ENCODE results near the gene WDR27. TPM values are rescaled to one million over a fixed set of nuclear protein-coding genes. Genes with fewer than 3 reads are reported as not detected.

Gene WDR27
- polyA plus RNA-seq, 3 donors from 2014 or later, result 1.7 to 5.1 (median 4.0) TPM

DNA sequence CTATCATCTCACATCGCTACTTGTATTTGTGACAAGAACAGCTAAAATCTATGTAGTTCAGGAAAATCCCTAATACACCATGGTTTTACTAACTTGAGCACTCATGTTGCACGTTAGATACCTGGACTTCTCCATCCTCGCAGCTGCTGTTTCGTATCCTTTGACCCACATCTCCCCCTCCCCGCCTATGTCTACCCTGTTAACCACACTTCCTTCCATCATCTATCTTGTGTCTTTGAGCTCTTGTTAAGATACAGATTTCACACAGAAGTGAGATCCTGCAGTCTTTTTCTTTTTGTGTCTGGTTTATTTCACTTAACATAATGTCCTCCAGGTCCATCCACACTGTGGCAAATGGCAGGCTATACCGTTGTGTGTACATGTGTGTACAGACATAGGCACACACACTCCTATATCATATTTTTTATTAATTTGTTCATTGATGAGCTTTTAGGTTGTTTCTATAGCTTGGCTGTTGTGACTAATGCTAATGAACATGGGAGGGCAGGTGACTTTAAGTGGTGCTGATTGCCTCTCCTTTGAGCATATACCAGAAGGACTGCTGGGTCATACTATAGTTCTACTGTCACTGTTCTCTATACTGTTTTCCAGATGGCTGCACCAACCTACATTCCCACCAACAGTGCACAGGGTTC lies 117.8 kb downstream of the WDR27 start:
- Mint-ChIP-seq H3K4me3 (peak overlapping the region; percentile 37 to 77 (median 56)), H3K9me3 (no peaks in the 10 kb centered on the region), H3K27ac (peak overlapping the region; percentile 21 to 78 (median 62)), H3K27me3 (ENCODE audit: low read depth in 3 of 3) (peaks cover 0 to 2% (median 0%) of the 10 kb centered on the region in 3 donors), H3K36me3 (peaks cover 0 to 6% (median 3%) of the 10 kb centered on the region in 3 donors), H3K4me1 (peaks cover 51 to 58% of the 10 kb centered on the region in 2 donors)
- DNase-seq, result peak; percentile 30 to 43 (median 41)

DNA sequence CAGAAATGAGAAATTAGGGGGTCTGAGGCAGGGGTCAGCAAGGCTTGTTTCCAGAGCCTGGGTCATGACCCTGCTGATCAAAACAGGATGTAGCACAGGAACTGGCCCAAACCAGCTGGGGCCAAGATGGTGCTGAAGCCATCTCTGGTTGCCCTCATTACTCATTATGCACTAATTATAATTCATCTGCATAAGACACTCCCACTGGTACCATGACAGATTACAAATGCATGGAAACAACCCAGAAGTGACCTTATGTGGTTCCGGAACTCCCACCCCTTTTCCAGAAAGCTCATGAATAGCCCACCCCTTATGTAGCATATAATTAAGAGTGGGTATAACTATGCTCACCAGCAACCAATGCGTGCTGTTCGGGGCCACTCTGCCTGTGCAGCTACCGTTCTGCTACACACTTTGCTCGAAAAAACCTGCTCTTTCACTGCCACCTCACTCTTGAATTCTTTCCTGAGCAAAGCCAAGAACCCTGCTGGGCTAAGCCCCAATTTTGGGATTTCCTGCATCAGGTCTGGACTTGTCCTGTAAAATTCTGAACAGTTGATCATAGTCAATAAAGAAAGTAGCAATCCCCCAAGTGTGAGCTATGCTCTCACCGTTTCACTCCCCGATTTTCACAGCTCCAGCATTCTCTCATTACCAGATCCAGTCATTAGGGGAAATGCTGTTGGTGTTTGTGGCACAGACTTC lies 122.3 kb downstream of the WDR27 start:
- H3K4me1 Mint-ChIP-seq, result peaks cover 26 to 33% of the 10 kb centered on the region in 2 donors
- peak overlapping the region in 1 of 6 donors; percentile 25 for H3K27ac Mint-ChIP-seq
- no peak for DNase-seq
- no peak overlapping the region for H3K4me3 Mint-ChIP-seq
- no peaks in the 10 kb centered on the region for H3K9me3 Mint-ChIP-seq
- H3K27me3 Mint-ChIP-seq (ENCODE audit: low read depth in 3 of 3), result peaks cover 0 to 3% (median 0%) of the 10 kb centered on the region in 3 donors
- peaks cover 0 to 10% (median 6%) of the 10 kb centered on the region in 3 donors for H3K36me3 Mint-ChIP-seq

DNA sequence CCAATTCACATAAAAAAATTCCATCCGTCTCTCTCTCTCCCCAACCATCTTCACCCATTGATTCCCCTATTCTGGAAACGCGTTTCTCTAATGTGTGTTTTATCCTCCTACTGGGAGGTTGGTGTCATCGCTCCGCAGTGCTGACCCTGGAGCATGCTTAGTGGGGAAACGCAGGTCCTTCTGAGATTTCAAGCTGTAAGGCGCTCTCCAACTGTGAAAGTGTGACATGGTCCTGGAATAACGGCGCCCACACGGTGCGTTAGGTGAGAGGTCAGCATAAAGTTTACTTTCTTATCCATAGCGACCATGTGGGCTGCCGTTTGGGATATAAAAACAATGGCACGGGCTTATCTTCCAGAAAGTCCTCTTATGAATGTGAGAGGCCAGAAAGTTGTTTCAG lies 123.9 kb downstream of the WDR27 start:
- peaks cover 0 to 3% (median 0%) of the 10 kb centered on the region in 3 donors for H3K27me3 Mint-ChIP-seq (ENCODE audit: low read depth in 3 of 3)
- no peak overlapping the region for H3K27ac Mint-ChIP-seq
- no peaks in the 10 kb centered on the region for H3K9me3 Mint-ChIP-seq
- DNase-seq, result no peak
- H3K4me3 Mint-ChIP-seq, result no peak overlapping the region
- H3K36me3 Mint-ChIP-seq, result peaks cover 0 to 10% (median 6%) of the 10 kb centered on the region in 3 donors
- H3K4me1 Mint-ChIP-seq, result peaks cover 13 to 17% of the 10 kb centered on the region in 2 donors

DNA sequence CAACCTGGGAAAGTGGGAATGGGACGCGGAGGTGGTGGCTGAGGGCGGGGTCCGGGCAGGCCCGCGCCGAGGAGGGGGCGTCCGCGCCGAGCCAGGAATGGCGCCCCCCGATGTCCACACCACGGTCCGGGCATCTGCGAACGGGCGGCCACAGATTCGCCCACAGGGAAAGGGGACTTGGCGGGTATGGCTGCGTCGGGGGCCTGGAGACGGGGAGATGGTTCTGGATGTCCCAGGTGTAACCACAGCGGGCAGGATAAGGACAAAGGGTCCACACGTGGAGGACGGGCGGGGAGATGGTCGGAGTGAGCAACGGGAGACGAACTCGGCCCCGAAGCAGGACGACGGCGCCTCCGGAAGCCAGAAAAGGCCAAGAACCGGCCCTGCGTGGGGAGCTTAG lies 124.6 kb downstream of the WDR27 start:
- H3K27ac Mint-ChIP-seq, result no peak overlapping the region
- no peak for DNase-seq
- peaks cover 0 to 8% (median 4%) of the 10 kb centered on the region in 3 donors for H3K36me3 Mint-ChIP-seq
- peaks cover 0 to 3% (median 1%) of the 10 kb centered on the region in 3 donors for H3K27me3 Mint-ChIP-seq (ENCODE audit: low read depth in 3 of 3)
- no peak overlapping the region for H3K4me3 Mint-ChIP-seq
- H3K9me3 Mint-ChIP-seq, result no peaks in the 10 kb centered on the region
- H3K4me1 Mint-ChIP-seq, result peaks cover 11 to 16% of the 10 kb centered on the region in 2 donors

DNA sequence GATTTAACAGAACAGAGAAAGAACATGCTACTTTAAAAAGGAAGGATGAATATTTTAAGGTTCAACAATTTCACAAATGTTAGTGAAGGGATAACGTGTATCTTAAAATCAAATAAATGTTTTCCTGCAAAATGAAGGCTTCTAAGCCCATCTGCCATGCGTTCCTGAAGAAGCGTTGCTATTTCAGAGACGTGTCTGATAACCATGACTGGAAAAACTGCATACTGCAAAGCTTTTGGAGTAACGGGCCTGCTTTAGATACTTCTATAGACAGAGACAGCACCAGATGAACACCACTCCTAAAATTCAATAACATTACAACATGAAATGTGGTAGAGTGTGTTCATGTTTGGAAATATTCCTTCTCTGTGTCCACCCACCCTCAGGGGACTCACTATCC lies 126.0 kb downstream of the WDR27 start:
- Mint-ChIP-seq H3K27ac (no peak overlapping the region), H3K36me3 (peaks cover 0 to 4% (median 4%) of the 10 kb centered on the region in 3 donors), H3K4me1 (peaks cover 11 to 16% of the 10 kb centered on the region in 2 donors), H3K27me3 (ENCODE audit: low read depth in 3 of 3) (peaks cover 0 to 4% (median 1%) of the 10 kb centered on the region in 3 donors), H3K9me3 (no peaks in the 10 kb centered on the region), H3K4me3 (no peak overlapping the region)
- no peak for DNase-seq

DNA sequence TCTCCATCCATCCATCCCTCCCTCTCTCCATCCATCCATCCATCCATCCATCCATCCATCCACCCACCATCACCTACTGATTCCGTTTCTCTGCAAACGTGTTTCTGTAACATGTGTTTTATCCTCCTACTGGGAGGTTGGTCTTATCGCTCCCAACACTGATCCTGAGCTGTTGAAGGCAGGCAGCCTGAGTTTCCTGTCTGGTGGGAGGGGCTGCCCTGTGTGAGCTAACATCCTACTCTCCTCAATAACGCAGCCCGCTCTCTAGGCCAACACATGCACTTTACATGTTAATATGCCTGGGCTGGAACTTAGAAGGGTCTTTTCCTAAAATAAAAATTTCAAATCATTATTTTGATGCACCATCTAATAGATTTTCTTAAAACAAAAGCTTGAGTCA lies 126.5 kb downstream of the WDR27 start:
- Mint-ChIP-seq H3K27me3 (ENCODE audit: low read depth in 3 of 3) (peaks cover 0 to 4% (median 1%) of the 10 kb centered on the region in 3 donors), H3K4me1 (peaks cover 11 to 16% of the 10 kb centered on the region in 2 donors), H3K9me3 (no peaks in the 10 kb centered on the region), H3K4me3 (no peak overlapping the region), H3K36me3 (peaks cover 0 to 4% (median 4%) of the 10 kb centered on the region in 3 donors), H3K27ac (no peak overlapping the region)
- no peak for DNase-seq

DNA sequence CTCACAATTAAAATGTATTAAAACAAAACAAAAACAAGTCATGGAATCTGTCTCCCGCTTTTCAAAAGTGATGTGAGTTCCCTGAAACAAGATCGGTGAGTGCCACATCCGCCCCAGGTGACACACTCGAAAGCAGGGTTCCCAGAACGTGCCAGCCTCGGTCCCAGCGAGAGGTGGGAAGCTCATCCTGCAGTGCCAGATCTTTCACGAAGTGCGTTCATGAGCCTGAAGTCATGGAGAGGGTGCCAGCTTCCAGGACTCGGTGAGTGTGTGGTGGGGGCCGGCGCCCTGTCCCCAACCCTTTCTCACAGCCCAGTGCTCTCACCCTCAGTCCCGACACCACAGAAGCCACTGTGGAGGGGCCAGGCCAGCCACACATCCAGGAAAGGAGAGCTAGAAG lies 127.4 kb downstream of the WDR27 start:
- H3K9me3 Mint-ChIP-seq, result no peaks in the 10 kb centered on the region
- H3K4me3 Mint-ChIP-seq, result no peak overlapping the region
- DNase-seq, result no peak
- peaks cover 5 to 11% of the 10 kb centered on the region in 2 donors for H3K4me1 Mint-ChIP-seq
- peaks cover 0 to 4% (median 4%) of the 10 kb centered on the region in 3 donors for H3K36me3 Mint-ChIP-seq
- H3K27me3 Mint-ChIP-seq (ENCODE audit: low read depth in 3 of 3), result peaks cover 0 to 4% (median 1%) of the 10 kb centered on the region in 3 donors
- no peak overlapping the region for H3K27ac Mint-ChIP-seq

DNA sequence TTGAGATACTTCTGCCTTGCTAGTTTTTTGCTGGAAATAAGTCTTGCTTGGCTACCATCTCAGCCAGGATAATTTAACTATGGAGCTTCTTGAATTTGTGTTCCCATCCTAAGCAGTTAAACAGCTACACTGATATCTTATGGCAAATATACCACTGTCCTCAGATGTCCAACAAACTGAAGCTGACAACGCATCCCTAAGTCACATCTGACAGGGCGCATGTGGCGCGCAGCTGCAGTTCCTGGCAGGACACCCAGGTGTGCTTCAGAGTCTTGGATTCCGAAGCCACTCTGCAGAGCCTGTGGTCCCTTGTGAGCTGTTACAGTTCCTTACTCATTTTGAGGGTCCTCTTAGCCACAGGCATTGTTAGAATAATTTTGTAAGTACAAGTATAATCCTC lies 127.9 kb downstream of the WDR27 start:
- H3K4me3 Mint-ChIP-seq, result no peak overlapping the region
- H3K36me3 Mint-ChIP-seq, result peaks cover 0 to 4% (median 4%) of the 10 kb centered on the region in 3 donors
- no peak overlapping the region for H3K27ac Mint-ChIP-seq
- no peak for DNase-seq
- peaks cover 0 to 4% (median 1%) of the 10 kb centered on the region in 3 donors for H3K27me3 Mint-ChIP-seq (ENCODE audit: low read depth in 3 of 3)
- H3K9me3 Mint-ChIP-seq, result no peaks in the 10 kb centered on the region
- peaks cover under 1 to 6% of the 10 kb centered on the region in 2 donors for H3K4me1 Mint-ChIP-seq

DNA sequence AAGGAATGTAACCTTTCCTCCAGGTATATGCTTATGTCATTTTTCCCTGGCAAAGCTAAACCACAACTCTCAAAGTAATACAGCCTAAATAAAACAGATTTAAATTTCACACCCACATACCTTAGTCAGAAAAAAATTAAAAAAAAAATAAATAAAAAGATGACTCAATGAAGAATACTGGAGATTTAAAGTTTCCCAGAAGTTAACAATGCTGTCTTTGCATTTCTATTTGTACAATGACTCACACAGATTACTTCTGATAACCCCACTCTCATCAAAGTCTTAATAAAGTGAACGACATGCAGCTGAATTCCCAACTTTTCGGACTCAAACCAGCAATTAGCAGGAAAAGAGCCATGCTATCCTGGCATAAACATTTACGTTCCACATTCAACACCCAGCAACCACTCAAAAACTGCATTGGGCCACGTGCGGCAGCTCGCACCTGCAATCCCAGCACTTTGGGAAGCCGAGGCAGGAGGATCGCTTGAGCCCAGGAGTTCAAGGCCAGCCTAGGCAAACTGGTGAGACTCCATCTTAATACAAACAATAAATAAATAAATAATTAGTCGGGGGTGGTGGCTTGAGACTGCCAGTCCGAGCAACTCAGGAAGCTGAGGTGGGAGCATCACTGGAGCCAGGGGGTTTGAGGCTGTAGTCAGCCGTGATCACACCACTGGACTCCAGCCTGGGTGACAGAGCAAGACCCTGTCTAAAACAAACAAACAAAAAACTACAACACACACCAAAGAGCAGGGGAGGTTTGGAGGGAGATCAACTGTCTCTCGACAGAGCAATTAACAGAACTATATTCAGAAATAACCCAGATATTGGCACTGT lies 130.5 kb downstream of the WDR27 start:
- Mint-ChIP-seq H3K9me3 (no peaks in the 10 kb centered on the region), H3K27me3 (ENCODE audit: low read depth in 3 of 3) (peaks cover 0 to 2% (median 1%) of the 10 kb centered on the region in 3 donors), H3K4me1 (peaks cover 0 to 19% of the 10 kb centered on the region in 2 donors), H3K36me3 (no peaks in the 10 kb centered on the region), H3K4me3 (no peak overlapping the region), H3K27ac (no peak overlapping the region)
- no peak for DNase-seq

DNA sequence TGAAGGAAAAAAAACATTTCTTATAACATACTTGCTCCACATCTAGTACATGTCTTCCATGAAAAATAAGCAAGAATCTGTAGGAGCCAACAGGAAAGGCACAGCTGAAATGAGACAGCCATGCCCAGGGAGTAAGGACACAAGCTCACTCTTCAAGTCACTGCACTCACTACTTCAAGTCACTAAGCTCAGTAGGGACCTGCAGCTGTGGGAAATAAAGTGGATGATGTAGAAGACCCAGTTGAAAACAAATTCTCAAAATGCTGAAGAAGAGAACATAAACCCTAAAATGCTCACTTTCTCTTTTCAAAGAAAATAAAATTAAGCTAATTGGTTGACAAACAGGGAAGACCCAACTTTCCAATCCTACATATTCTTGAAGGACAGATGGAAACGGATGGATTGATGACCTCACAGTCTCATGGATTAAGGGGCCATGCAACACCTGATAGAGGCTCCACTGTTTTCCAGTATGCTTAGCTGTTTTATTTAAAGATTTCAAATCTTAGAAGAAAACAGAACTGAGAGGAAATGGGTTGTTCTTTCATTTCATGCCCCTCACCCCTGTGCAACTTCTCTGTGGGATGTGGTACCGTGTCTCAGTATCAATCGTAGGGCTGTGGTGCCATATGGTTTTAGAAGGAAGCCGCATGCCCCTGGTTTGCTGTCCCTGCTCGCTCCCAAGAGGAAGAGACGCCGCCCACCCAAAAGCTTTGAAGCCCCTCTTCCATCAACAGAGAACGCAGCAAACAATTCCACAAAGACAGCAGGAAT lies 133.3 kb downstream of the WDR27 start:
- peak overlapping the region in 2 of 5 donors; percentile 3 to 65 for H3K4me3 Mint-ChIP-seq

DNA sequence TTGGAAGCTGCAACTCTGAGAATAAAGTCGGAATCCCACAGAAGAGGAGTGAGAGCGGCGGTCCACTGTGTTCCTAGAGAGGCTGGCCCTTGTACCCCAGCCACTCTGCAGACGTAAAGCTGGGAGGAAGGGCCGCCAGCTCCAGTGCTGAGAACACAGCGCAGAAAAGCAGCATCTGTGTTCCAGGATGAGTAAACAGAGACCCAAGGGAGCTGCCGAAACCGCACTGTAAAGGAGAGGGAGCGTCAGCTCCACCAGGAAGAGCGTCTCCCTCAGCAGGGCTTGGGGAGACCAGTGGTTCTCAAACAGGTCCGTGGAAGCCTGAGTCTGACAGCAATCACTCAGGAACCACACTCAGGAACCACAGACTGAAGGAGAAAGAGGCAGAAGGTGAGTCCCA lies 134.0 kb downstream of the WDR27 start:
- H3K9me3 Mint-ChIP-seq, result no peaks in the 10 kb centered on the region
- no peak overlapping the region for H3K4me3 Mint-ChIP-seq
- H3K27ac Mint-ChIP-seq, result no peak overlapping the region

More for the DNA sequence above, 133.3 kb downstream of the WDR27 start:
- H3K9me3 Mint-ChIP-seq, result no peaks in the 10 kb centered on the region
- H3K27me3 Mint-ChIP-seq (ENCODE audit: low read depth in 3 of 3), result peaks cover 0 to 2% (median 1%) of the 10 kb centered on the region in 3 donors
- DNase-seq, result no peak
- peaks cover 0 to 19% of the 10 kb centered on the region in 2 donors for H3K4me1 Mint-ChIP-seq
- no peaks in the 10 kb centered on the region for H3K36me3 Mint-ChIP-seq
- H3K27ac Mint-ChIP-seq, result peak overlapping the region in 2 of 6 donors; percentile 18 to 48

DNA sequence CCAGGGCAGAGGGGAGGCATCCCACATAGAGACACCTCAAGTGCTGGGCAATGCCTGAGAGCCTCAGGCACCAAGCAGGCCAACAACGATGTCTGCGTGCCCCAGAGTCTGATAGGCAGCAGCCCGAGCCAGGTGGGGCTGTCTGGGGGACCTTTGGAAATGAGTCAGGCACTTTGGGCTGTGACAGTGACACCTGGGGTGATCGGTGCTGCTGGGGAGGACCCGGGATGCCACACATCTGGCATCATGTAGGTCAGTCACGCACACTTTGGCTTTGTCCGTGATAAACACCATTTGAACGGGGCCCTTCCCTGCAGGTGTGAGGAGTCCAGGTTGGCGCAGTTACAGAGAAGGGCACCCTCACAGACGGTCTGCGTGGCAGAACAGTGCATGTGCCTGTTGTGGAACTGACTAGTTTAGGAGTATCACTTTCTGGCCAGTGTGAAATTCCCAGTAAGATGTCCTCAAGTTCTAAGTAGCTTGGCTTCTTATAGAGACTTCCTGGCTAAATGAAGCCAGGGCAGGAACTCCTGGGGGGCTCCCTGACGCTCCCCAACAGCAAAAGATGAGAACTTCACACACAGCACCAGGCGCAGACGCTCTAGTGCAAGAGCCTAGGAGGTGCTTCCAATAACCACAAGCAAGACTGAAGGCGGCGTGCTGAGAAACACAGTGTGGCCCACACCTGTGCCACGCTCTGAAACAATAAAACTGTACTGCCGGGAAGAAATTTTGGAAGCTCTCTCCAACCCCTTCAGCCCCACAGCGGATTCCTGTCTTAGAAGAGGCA lies 134.7 kb downstream of the WDR27 start:
- H3K27me3 Mint-ChIP-seq (ENCODE audit: low read depth in 3 of 3), result peaks cover 0 to 2% (median 0%) of the 10 kb centered on the region in 3 donors
- no peaks in the 10 kb centered on the region for H3K9me3 Mint-ChIP-seq
- no peak for DNase-seq
- peaks cover 0 to 19% of the 10 kb centered on the region in 2 donors for H3K4me1 Mint-ChIP-seq
- H3K4me3 Mint-ChIP-seq, result peak overlapping the region in 1 of 5 donors; percentile 0
- H3K27ac Mint-ChIP-seq, result peak overlapping the region in 1 of 6 donors; percentile 50
- H3K36me3 Mint-ChIP-seq, result peaks cover 0 to 3% (median under 1%) of the 10 kb centered on the region in 3 donors

More for the DNA sequence above, 134.0 kb downstream of the WDR27 start:
- Mint-ChIP-seq H3K27me3 (ENCODE audit: low read depth in 3 of 3) (peaks cover 0 to 2% (median 0%) of the 10 kb centered on the region in 3 donors), H3K36me3 (no peaks in the 10 kb centered on the region), H3K4me1 (peaks cover 0 to 19% of the 10 kb centered on the region in 2 donors)
- no peak for DNase-seq

Data from immature natural killer cell (primary cell).